SH-SY5Y (cell line): ENCODE measurements around the gene LBR.

ENCODE experiments used
- GATA2 ChIP-seq: IDR thresholded peaks from 2 replicates; pipeline ENCODE4 v1.6.1; 2011; ENCODE audit warnings: mild to moderate bottlenecking, low read depth, low read length
- GATA3 ChIP-seq: IDR thresholded peaks from 2 replicates; pipeline ENCODE4 v1.6.1; 2011; ENCODE audit warnings: low read depth, mild to moderate bottlenecking, low read length, moderate library complexity

DNA sequence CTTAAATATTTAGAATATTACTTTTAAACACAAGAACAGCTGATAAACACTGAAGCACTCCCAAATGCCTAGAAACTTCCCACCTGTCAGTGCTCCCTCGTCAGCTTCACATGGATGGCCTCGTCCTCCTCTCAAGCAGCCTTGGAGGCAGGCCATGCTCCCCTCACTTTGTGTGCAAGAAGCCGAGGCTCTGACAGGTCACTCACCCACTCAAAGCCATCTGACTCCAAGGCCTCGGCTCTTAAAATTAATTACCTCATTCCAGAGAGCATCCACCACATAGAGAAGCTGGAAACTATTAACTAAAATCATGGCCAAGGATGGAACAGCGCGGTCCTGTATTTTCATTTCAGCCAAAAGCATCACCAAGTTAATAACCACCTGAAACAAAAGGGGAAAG, 17.8 kb downstream of the LBR start:
- TF ChIP-seq GATA2 (no peak), GATA3 (no peak)
